Upper lobe of left lung (tissue), 4 donors: ENCODE data around the gene DLGAP1.

Source experiments
- EP300 ChIP-seq, 4 donors: sonication (generic); formaldehyde crosslinking; IDR thresholded peaks; one replicate each; pipeline ENCODE4 v1.5.1; 2017; ENCODE audit warnings: antibody characterized with exemption in 4 of 4, control low read depth in 2 of 4
- POLR2A ChIP-seq, 4 donors: fragments of 450-650 bp; IDR thresholded peaks; one replicate each; pipeline ENCODE4 v1.5.1; 2016 to 2017; ENCODE audit warnings: antibody characterized with exemption in 4 of 4, mild to moderate bottlenecking in 2 of 4
- TF ChIP-seq, protein P1 (sequence below), 6 experiments: fragments of 450-650 bp in 4 of 6; fragments of 200-600 bp in 2 of 6; sonication (generic) in 2 of 6; IDR thresholded peaks; one replicate each; pipeline ENCODE4 v1.5.1; 2016 to 2019; ENCODE audit warnings: antibody characterized with exemption in 6 of 6

DNA sequence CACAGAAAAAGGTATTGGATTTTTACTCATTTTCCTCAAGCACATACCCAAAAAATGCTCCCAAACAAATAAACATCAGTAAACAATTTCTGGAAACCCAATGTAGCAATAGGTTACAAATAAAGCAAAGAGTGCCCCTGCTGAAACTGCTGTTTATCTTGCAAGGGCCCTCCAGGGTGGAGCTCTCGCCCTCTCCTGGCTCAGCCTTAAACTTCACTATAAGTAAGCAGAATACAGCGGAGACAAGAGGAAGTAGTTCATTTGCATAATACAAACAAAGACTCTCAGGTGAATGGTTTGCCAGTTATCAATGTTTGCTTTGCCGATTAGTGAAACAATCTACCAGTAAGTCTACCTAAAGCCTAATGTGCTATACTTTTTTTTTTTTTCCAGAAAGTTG lies 437.6 kb downstream of the DLGAP1 start:
- TF ChIP-seq, protein P1, sequence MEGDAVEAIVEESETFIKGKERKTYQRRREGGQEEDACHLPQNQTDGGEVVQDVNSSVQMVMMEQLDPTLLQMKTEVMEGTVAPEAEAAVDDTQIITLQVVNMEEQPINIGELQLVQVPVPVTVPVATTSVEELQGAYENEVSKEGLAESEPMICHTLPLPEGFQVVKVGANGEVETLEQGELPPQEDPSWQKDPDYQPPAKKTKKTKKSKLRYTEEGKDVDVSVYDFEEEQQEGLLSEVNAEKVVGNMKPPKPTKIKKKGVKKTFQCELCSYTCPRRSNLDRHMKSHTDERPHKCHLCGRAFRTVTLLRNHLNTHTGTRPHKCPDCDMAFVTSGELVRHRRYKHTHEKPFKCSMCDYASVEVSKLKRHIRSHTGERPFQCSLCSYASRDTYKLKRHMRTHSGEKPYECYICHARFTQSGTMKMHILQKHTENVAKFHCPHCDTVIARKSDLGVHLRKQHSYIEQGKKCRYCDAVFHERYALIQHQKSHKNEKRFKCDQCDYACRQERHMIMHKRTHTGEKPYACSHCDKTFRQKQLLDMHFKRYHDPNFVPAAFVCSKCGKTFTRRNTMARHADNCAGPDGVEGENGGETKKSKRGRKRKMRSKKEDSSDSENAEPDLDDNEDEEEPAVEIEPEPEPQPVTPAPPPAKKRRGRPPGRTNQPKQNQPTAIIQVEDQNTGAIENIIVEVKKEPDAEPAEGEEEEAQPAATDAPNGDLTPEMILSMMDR (IDR thresholded peaks at IDR 0.05) = no peak
- TF ChIP-seq POLR2A (IDR thresholded peaks at IDR 0.05) (no peak), EP300 (IDR thresholded peaks at IDR 0.05) (no peak)
